ENCODE data around the gene RENBP. TPM values are rescaled to one million over a fixed set of nuclear protein-coding genes. Genes with fewer than 3 reads are reported as not detected.

Gene RENBP
- polyA plus RNA-seq, 3 donors: 2.7 to 125 (median 3.8) TPM

DNA sequence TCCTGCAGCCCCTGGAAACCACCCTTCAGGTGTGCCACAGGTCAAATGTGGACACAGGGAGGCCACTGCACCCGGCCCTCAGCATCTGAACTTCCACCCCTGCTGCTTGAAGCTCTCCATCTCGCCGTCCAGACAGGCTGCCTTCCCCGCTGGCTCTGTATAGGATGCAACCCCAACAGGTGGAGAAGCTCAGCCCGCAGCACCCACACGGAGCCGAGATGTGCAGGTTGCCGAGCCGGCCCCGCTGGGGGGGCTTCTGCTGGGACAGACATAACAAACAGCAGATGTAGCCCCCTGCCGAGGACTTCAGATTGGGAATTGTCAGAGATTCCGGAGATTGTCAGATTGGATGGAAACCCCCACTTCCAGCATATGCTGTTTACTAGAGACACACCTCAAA lies 48.6 kb upstream of the RENBP start:
- H3K9ac ChIP-seq (ENCODE audit: insufficient read depth, low read length, poor library complexity, severe bottlenecking): no peak overlapping the region
- intact Hi-C loops (cut with micrococcal nuclease): no loop called here
- Mint-ChIP-seq H3K27ac (no peak overlapping the region), H3K4me3 (no peak overlapping the region), H3K4me1 (peaks cover 8% of the 10 kb centered on the region), H3K27me3 (ENCODE audit: low read depth in 3 of 3) (peaks cover 0 to 61% (median 0%) of the 10 kb centered on the region in 3 donors), H3K9me3 (peaks cover 0 to 14% (median 4%) of the 10 kb centered on the region in 7 donors), H3K36me3 (no peaks in the 10 kb centered on the region)
- H3K4me3 ChIP-seq (replicated peaks in 1 of 3; ENCODE audit: low read depth in 2 of 3, low read length in 3 of 3): no peak overlapping the region
- peaks cover 0 to 6% of the 10 kb centered on the region in 2 donors for H3K9me3 ChIP-seq (replicated peaks in 1 of 2; ENCODE audit: control insufficient read depth in 1 of 2, insufficient read depth in 1 of 2, low read length in 2 of 2)
- WGBS (ENCODE audit: insufficient coverage): no CpG with 5 or more reads among the region's 12 CpGs
- DNase-seq: no peak
- no peaks in the 10 kb centered on the region for H3K79me2 ChIP-seq (ENCODE audit: insufficient read depth, low read length)
- no peaks in the 10 kb centered on the region for H4K20me1 ChIP-seq (ENCODE audit: insufficient read depth, low read length)
- TF ChIP-seq, protein P1, sequence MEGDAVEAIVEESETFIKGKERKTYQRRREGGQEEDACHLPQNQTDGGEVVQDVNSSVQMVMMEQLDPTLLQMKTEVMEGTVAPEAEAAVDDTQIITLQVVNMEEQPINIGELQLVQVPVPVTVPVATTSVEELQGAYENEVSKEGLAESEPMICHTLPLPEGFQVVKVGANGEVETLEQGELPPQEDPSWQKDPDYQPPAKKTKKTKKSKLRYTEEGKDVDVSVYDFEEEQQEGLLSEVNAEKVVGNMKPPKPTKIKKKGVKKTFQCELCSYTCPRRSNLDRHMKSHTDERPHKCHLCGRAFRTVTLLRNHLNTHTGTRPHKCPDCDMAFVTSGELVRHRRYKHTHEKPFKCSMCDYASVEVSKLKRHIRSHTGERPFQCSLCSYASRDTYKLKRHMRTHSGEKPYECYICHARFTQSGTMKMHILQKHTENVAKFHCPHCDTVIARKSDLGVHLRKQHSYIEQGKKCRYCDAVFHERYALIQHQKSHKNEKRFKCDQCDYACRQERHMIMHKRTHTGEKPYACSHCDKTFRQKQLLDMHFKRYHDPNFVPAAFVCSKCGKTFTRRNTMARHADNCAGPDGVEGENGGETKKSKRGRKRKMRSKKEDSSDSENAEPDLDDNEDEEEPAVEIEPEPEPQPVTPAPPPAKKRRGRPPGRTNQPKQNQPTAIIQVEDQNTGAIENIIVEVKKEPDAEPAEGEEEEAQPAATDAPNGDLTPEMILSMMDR (IDR thresholded peaks at IDR 0.05): no peak
- H3K27ac ChIP-seq (ENCODE audit: low read depth in 1 of 2, low read length in 2 of 2): no peak overlapping the region
- H3K4me1 ChIP-seq (ENCODE audit: control insufficient read depth in 1 of 2, insufficient read depth in 2 of 2, low read length in 2 of 2): peaks cover 12 to 13% of the 10 kb centered on the region in 2 donors
- H3K4me2 ChIP-seq (replicated peaks; ENCODE audit: extremely low read depth, low read length, poor library complexity, severe bottlenecking): no peak overlapping the region
- H3K27me3 ChIP-seq (ENCODE audit: control insufficient read depth in 2 of 2, insufficient read depth in 2 of 2, low read length in 2 of 2): peaks cover 0 to 13% of the 10 kb centered on the region in 2 donors
- H3K36me3 ChIP-seq (replicated peaks in 1 of 2; ENCODE audit: control insufficient read depth in 1 of 2, insufficient read depth in 2 of 2, low read length in 2 of 2): no peaks in the 10 kb centered on the region
- no peak overlapping the region for H2AFZ ChIP-seq (ENCODE audit: insufficient read depth, low read depth, low read length, poor library complexity, severe bottlenecking)

DNA sequence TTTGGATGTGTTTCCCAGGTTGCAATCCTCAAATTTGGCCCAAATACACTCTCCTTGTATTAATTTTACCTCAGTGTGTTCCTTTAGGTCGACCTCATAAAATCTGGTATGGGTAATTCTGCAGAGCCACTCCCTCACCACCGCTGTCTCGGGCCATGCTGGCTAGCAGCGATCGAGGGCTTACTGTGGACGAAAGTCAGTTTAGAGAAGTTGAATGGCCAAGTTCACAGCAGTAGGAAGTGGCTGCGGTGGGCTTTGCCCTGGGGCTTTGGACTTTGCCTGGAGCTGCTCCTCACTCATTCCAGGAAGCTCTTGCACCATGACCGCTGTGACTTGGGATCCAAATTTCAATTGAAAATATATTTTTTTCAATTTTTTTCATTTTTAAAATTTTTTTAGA lies 47.7 kb upstream of the RENBP start:
- Mint-ChIP-seq H3K9me3 (peaks cover 0 to 14% (median 4%) of the 10 kb centered on the region in 7 donors), H3K4me3 (peak overlapping the region; percentile 30 to 43), H3K36me3 (no peaks in the 10 kb centered on the region), H3K4me1 (peaks cover 8% of the 10 kb centered on the region), H3K27ac (peak overlapping the region in 3 of 7 donors; percentile 2 to 63 (median 57)), H3K27me3 (ENCODE audit: low read depth in 3 of 3) (peaks cover 0 to 58% (median 0%) of the 10 kb centered on the region in 3 donors)
- peak overlapping the region; percentile 19 for H3K4me2 ChIP-seq (replicated peaks; ENCODE audit: extremely low read depth, low read length, poor library complexity, severe bottlenecking)
- peaks cover 0 to 6% of the 10 kb centered on the region in 2 donors for H3K9me3 ChIP-seq (replicated peaks in 1 of 2; ENCODE audit: control insufficient read depth in 1 of 2, insufficient read depth in 1 of 2, low read length in 2 of 2)
- intact Hi-C loops (cut with micrococcal nuclease): no loop called here
- no CpG with 5 or more reads among the region's 8 CpGs for WGBS (ENCODE audit: insufficient coverage)
- H2AFZ ChIP-seq (ENCODE audit: insufficient read depth, low read depth, low read length, poor library complexity, severe bottlenecking): no peak overlapping the region
- no peak overlapping the region for H3K27ac ChIP-seq (ENCODE audit: low read depth in 1 of 2, low read length in 2 of 2)
- H3K9ac ChIP-seq (ENCODE audit: insufficient read depth, low read length, poor library complexity, severe bottlenecking): no peak overlapping the region
- peaks cover 0 to 10% of the 10 kb centered on the region in 2 donors for H3K27me3 ChIP-seq (ENCODE audit: control insufficient read depth in 2 of 2, insufficient read depth in 2 of 2, low read length in 2 of 2)
- TF ChIP-seq, protein P1 (IDR thresholded peaks at IDR 0.05): no peak
- H3K4me3 ChIP-seq (replicated peaks in 1 of 3; ENCODE audit: low read depth in 2 of 3, low read length in 3 of 3): no peak overlapping the region
- H3K36me3 ChIP-seq (replicated peaks in 1 of 2; ENCODE audit: control insufficient read depth in 1 of 2, insufficient read depth in 2 of 2, low read length in 2 of 2): no peaks in the 10 kb centered on the region
- H3K4me1 ChIP-seq (ENCODE audit: control insufficient read depth in 1 of 2, insufficient read depth in 2 of 2, low read length in 2 of 2): peaks cover 12 to 13% of the 10 kb centered on the region in 2 donors
- no peaks in the 10 kb centered on the region for H3K79me2 ChIP-seq (ENCODE audit: insufficient read depth, low read length)
- peak in 2 of 3 donors; percentile 39 to 57 for DNase-seq
- H4K20me1 ChIP-seq (ENCODE audit: insufficient read depth, low read length): no peaks in the 10 kb centered on the region

All from CD14-positive monocyte (primary cell).